NCI-H2081 (cell line): ENCODE measurements around the gene KRT77.

Experiments
- DNase-seq, 2 experiments: peaks; one replicate each; lab custom pipeline; 2025; lab: John Stamatoyannopoulos, UW

Gene KRT77

GRCh38 chr12:52691841-52692150, 11.5 kb downstream of the KRT77 start:
- no peak for DNase-seq

GRCh38 chr12:52691076-52691840, 12.1 kb downstream of the KRT77 start:
- DNase-seq: no peak

- no peak for DNase-seq
Measured at GRCh38 chr12:52690351-52691075, 12.8 kb downstream of the KRT77 start.

GRCh38 chr12:52689936-52690335, 13.4 kb downstream of the KRT77 start:
- no peak for DNase-seq

GRCh38 chr12:52689239-52689638, 14.1 kb downstream of the KRT77 start:
- no peak for DNase-seq

GRCh38 chr12:52688481-52688880, 14.8 kb downstream of the KRT77 start:
- no peak for DNase-seq

- DNase-seq: no peak
Measured at GRCh38 chr12:52687497-52688385, 15.6 kb downstream of the KRT77 start.

GRCh38 chr12:52686756-52687487, 16.4 kb downstream of the KRT77 start:
- no peak for DNase-seq

- DNase-seq: no peak
Measured at GRCh38 chr12:52686063-52686462, 17.3 kb downstream of the KRT77 start.

GRCh38 chr12:52685406-52685890, 17.9 kb downstream of the KRT77 start:
- DNase-seq: no peak

- no peak for DNase-seq
Measured at GRCh38 chr12:52684431-52684830, 18.9 kb downstream of the KRT77 start.

GRCh38 chr12:52683575-52684300, 19.6 kb downstream of the KRT77 start:
- no peak for DNase-seq

GRCh38 chr12:52682938-52683574, 20.3 kb downstream of the KRT77 start:
- no peak for DNase-seq

GRCh38 chr12:52682381-52682660, 21.0 kb downstream of the KRT77 start:
- DNase-seq: no peak

GRCh38 chr12:52681526-52682380, 21.6 kb downstream of the KRT77 start:
- DNase-seq: no peak

- DNase-seq: no peak
Measured at GRCh38 chr12:52680363-52680762, 23.0 kb downstream of the KRT77 start, which contains the start of gene KRT1. Gene KRT1, minus strand, starts transcription at chr12:52680407. Its CDS starts 59 bp downstream, at chr12:52680348.

- no peak for DNase-seq
Measured at GRCh38 chr12:52679875-52680274, 23.4 kb downstream of the KRT77 start.

- DNase-seq: no peak
Measured at GRCh38 chr12:52677671-52678070, 25.7 kb downstream of the KRT77 start.

GRCh38 chr12:52677126-52677525, 26.2 kb downstream of the KRT77 start:
- DNase-seq: no peak

GRCh38 chr12:52676163-52676562, 27.2 kb downstream of the KRT77 start:
- no peak for DNase-seq
